ENCODE measurements around the gene ARCN1. TPM values are rescaled to one million over a fixed set of nuclear protein-coding genes. Genes with fewer than 3 reads are reported as not detected.
A peak's percentile ranks its signal among the peaks of the same experiment; 100 is the strongest.

ARCN1 gene
- total RNA-seq, 1 donor from 2014 or later, result 73.9 TPM

GRCh38 chr11:118621784-118622375 lies 49.7 kb downstream of the ARCN1 start:
- no peak for DNase-seq

GRCh38 chr11:118622376-118623268 lies 50.4 kb downstream of the ARCN1 start:
- DNase-seq, result peak; percentile 42

- DNase-seq, result no peak
Observed at GRCh38 chr11:118623269-118623655, 51.1 kb downstream of the ARCN1 start.

- DNase-seq, result peak; percentile 27
Observed at GRCh38 chr11:118625036-118625690, 53.0 kb downstream of the ARCN1 start.

GRCh38 chr11:118625976-118626375 lies 53.8 kb downstream of the ARCN1 start:
- peak; percentile 10 for DNase-seq

GRCh38 chr11:118627566-118627965 lies 55.4 kb downstream of the ARCN1 start:
- no peak for DNase-seq

- DNase-seq, result no peak
Observed at GRCh38 chr11:118628031-118628430, 55.8 kb downstream of the ARCN1 start.

- no peak for DNase-seq
Observed at GRCh38 chr11:118628432-118628831, 56.2 kb downstream of the ARCN1 start.

GRCh38 chr11:118628861-118629549 lies 56.8 kb downstream of the ARCN1 start:
- no peak for DNase-seq

GRCh38 chr11:118629761-118630661 lies 57.8 kb downstream of the ARCN1 start:
- DNase-seq, result no peak

GRCh38 chr11:118631142-118631909 lies 59.1 kb downstream of the ARCN1 start:
- no peak for DNase-seq

GRCh38 chr11:118632577-118633318 lies 60.5 kb downstream of the ARCN1 start:
- DNase-seq, result no peak

GRCh38 chr11:118633319-118633690 lies 61.1 kb downstream of the ARCN1 start:
- no peak for DNase-seq

- DNase-seq, result peak; percentile 19
Observed at GRCh38 chr11:118633979-118634378, 61.8 kb downstream of the ARCN1 start.

GRCh38 chr11:118634431-118635236 lies 62.4 kb downstream of the ARCN1 start:
- DNase-seq, result peak; percentile 22

GRCh38 chr11:118635237-118635591 lies 63.0 kb downstream of the ARCN1 start:
- no peak for DNase-seq

GRCh38 chr11:118635642-118636041 lies 63.4 kb downstream of the ARCN1 start:
- no peak for DNase-seq

GRCh38 chr11:118636569-118637290 lies 64.5 kb downstream of the ARCN1 start:
- no peak for DNase-seq

- DNase-seq, result no peak
Observed at GRCh38 chr11:118638726-118639125, 66.5 kb downstream of the ARCN1 start.
